Smooth muscle cell of the brain vasculature (primary cell): ENCODE data around the gene BCAP29.

Experiments
- DNase-seq: peaks from one replicate; pipeline ENCODE4 v3.0.0-alpha.2; 2012; ENCODE audit warnings: low read depth, low spot score

Gene BCAP29

DNA sequence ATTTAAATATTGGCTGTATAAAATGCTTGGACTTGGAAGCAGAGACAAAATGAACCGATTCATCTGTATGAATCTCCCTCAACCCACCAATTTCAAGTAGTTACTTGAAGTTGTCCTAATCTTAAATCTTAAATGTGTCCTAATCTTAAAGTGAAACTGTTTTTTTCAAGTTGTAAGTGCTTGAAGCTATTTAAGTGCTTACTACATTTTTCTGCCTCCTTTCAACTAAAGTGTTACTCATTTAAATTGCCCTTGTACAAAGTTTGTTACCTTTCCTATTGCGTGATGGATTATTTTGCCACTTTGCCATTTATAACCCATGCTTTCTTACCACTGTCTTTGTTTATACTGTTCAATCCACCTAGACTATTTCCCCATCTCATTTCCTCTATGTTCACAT, 2.8 kb downstream of the BCAP29 start:
- DNase-seq = no peak

- DNase-seq = no peak
Observed at GRCh38 chr7:107584716-107585115, 4.7 kb downstream of the BCAP29 start.

GRCh38 chr7:107588529-107589130, 8.6 kb downstream of the BCAP29 start:
- no peak for DNase-seq

GRCh38 chr7:107591421-107591820, 11.4 kb downstream of the BCAP29 start:
- no peak for DNase-seq

GRCh38 chr7:107592361-107593024, 12.4 kb downstream of the BCAP29 start:
- no peak for DNase-seq

GRCh38 chr7:107593025-107593410, 13.0 kb downstream of the BCAP29 start:
- DNase-seq = no peak

GRCh38 chr7:107594961-107595737, 15.1 kb downstream of the BCAP29 start:
- no peak for DNase-seq

- DNase-seq = no peak
Observed at GRCh38 chr7:107596881-107597581, 17.0 kb downstream of the BCAP29 start.

- no peak for DNase-seq
Observed at GRCh38 chr7:107597582-107597916, 17.5 kb downstream of the BCAP29 start.

- no peak for DNase-seq
Observed at GRCh38 chr7:107597953-107598352, 17.9 kb downstream of the BCAP29 start.

DNA sequence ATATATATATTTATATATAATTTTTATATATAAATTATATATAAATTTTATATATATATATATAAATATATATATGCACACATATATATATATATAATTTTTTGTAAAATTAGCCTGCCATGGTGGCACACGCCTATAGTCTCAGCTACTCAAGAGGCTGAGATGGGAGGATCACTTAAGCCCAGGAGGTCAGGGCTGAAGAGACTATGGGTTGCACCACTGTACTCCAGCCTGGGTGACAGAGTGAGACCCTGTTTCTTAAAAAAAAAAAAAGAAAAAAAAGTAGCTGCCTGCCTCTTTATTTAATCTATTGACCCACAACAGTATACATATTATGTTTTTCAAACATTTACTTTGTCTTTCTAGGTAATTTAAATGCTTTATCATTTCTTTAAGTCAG, 19.2 kb downstream of the BCAP29 start:
- no peak for DNase-seq

DNA sequence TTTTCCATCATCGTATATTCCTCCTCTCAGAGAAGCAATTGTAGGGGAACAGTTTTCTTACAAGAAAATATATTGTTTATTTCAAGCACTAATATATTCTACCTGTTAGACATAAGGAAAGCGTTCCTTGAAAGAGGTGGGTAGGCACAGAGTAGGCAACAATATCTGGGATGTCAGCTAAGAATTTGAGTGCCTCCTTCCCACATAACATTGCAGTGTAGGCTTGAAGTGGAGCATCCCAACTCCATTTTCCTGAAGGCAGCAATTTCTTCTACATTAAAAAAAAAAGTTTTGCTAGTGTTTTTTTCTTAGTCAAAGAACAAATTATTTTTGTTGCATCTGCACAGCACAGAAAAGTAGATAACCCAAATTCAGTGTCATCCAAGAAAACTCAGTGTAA, 20.8 kb downstream of the BCAP29 start:
- DNase-seq = no peak

DNA sequence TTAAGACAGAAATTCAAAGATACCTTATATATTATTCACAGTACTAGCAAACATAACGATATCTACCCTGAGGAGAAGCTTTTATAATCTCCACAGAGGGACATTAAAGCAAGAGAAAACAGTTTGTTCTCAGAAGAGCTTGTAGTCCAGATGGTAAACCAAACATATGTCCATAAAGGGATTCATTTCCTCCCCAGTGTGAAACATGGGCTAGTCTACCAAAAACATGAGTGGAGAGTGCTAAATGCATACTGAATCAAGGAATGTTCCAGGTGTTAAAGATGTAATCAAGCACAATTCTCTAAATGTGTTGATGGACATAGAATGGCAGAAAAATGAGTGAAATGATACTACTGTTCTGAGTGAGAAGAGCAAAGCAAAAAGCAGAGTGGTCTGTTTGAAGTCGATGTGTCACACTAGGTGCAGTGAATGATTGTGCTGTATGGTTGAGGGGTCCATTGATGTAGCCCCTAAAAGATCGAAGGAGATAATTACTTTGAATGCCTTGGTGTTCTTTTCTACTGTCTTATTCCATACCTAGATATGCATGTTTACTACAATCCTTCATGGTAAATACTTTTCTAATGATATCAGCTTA, 25.3 kb downstream of the BCAP29 start:
- DNase-seq = no peak

DNA sequence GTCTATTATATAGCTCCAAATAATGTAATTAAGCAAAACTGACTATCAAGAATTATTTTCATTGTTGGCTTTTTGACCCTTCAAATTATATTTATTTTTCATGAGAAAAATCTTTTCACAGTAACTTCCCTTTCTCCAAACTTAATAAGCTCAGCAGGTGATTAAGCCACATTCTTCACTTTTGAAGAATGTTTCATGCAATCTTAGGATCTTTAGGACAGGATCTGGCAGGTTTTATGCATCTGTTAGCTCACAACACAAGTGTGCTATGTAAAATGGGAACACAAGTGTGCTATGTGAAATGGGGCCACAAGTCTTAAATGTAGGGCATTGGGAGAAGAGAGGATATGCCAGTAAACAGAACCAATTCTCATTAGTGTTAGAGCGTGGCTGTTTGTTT, 26.3 kb downstream of the BCAP29 start:
- DNase-seq = no peak

DNA sequence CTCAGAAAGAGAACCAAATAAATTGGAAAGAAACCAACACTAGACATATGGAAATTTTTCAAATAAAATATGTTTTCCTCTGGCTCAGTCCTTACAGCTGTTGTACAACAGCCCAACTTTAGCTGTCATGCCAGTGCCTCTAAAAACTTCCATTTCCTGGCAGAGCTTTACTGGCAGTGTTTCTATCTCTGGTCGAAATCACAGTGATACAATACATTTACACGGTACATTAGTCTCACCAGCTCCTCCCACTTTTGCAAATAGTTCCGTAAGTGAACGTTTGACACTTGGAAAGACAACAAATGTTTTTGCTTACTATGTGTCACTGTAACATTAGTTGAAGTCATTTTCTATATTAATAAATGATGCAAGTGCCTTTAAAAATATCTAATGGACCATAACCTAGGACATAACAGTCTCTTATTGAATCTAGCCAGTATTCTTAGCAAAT, 29.8 kb downstream of the BCAP29 start:
- no peak for DNase-seq

GRCh38 chr7:107610323-107610722, 30.3 kb downstream of the BCAP29 start:
- no peak for DNase-seq

DNA sequence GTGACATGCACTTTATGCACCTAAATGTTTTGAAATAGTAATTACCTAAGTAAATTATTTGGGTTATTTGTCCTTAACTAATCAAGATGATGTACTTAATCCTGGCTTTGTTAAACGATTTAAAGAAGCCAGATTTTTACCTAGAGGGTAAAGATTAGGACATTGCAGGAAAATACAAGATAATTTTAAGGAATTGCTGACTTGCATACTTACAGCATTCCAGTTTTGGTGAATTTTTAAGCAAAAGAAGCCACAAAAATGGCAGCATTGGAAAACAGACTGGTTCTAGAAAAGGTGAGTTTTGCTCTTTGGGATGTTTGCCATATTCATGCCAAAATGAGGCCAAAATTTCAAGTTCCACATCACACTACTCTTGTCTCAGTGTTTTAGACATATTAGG, 33.4 kb downstream of the BCAP29 start:
- no peak for DNase-seq

DNA sequence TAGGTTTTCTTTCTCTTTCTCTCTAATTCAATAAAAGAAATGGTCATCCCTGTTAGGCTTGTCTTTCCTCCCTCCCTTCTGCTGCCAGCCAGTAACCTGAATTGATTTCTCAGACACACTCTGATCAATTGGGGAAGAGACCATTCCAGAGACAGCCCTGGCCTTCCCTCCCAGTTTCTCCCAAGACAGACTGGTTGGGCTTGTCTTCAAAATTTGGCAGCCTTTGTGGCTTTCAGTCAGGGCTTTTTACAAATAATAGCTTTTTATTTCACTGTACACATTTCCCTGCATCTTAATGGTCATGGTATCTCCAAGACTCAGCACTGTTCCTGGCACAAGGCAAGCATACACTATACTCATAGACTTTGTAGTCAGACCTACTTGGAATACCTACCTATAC, 33.9 kb downstream of the BCAP29 start:
- no peak for DNase-seq

GRCh38 chr7:107614425-107614824, 34.4 kb downstream of the BCAP29 start:
- DNase-seq = no peak

GRCh38 chr7:107615910-107616680, 36.0 kb downstream of the BCAP29 start:
- no peak for DNase-seq

- DNase-seq = no peak
Observed at GRCh38 chr7:107622429-107622828, 42.4 kb downstream of the BCAP29 start.
